Upper lobe of right lung (tissue), 1 donor: Measurements from ENCODE around the gene SUSD1. TPM values are rescaled to one million over a fixed set of nuclear protein-coding genes. Genes with fewer than 3 reads are reported as not detected.

ENCODE experiments used
- ATAC-seq: fragments of 200-7000 bp; cut with Tn5 transposase; one replicate; pipeline ENCODE4 v1.9.1; 2020; ENCODE audit warnings: mild to moderate bottlenecking, moderate library complexity
- DNase-seq: peaks from one replicate; pipeline ENCODE4 v3.0.0-alpha.2; 2020
- H3K27ac ChIP-seq: fragments of 200-600 bp; one replicate; pipeline ENCODE4 v1.8.0; 2022
- H3K27me3 ChIP-seq: fragments of 200-600 bp; one replicate; pipeline ENCODE4 v1.8.0; 2022; ENCODE audit warnings: mild to moderate bottlenecking
- H3K36me3 ChIP-seq: fragments of 200-600 bp; one replicate; pipeline ENCODE4 v1.8.0; 2022
- H3K4me1 ChIP-seq: fragments of 200-600 bp; one replicate; pipeline ENCODE4 v1.8.0; 2022
- H3K4me3 ChIP-seq: fragments of 200-600 bp; one replicate; pipeline ENCODE4 v1.8.0; 2022; ENCODE audit warnings: mild to moderate bottlenecking
- H3K9me3 ChIP-seq: fragments of 200-600 bp; one replicate; pipeline ENCODE4 v1.8.0; 2022
- intact Hi-C: fragments of 100-400 bp; cut with DNase I; formaldehyde crosslinking; loops from one replicate; pipeline ENCODE4 v1.11.0; 2022
- total RNA-seq: library from RNA; stranded (reverse); fragmentation: NEBNext Ultra II Directional; extraction: Animal tissue kit (Norgen Biotek cat#: 25700); gene quantifications from one replicate; pipeline ENCODE4 v1.2.1, GENCODE V29; 2021
- TF ChIP-seq, protein P1 (sequence below): fragments of 200-600 bp; IDR thresholded peaks from one replicate; pipeline ENCODE4 v1.8.0; 2022; ENCODE audit warnings: antibody characterized with exemption
- donor health status: DM: no; HTN: yes; CAD: no; lungs with severe emphysema.

SUSD1 gene
- total RNA-seq, 1 donor from 2014 or later, result 31.0 TPM

DNA sequence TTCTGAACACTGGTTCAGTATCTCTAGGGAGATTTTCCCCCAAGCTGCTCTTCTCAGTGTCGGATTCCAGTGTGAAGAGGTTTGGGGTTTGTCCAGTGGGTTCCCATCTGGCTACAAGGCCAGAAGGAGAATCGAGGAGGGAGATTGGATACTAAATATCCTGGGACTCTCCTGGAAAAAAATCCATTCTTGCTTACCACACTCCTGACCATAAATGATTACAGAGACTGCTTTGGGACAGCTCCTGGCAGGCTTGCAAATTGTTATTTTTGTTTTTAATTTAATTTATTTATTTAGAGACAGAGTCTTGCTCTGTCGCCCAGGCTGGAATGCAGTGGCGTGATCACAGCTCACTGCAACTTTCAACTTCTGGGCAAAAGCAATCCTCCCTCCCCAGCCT lies 4.7 kb upstream of the SUSD1 start:
- ATAC-seq (no peak), DNase-seq (no peak)
- H3K9me3 ChIP-seq, result no peaks in the 10 kb centered on the region
- no peak overlapping the region for H3K4me3 ChIP-seq
- no peak overlapping the region for H3K27ac ChIP-seq
- TF ChIP-seq, protein P1, sequence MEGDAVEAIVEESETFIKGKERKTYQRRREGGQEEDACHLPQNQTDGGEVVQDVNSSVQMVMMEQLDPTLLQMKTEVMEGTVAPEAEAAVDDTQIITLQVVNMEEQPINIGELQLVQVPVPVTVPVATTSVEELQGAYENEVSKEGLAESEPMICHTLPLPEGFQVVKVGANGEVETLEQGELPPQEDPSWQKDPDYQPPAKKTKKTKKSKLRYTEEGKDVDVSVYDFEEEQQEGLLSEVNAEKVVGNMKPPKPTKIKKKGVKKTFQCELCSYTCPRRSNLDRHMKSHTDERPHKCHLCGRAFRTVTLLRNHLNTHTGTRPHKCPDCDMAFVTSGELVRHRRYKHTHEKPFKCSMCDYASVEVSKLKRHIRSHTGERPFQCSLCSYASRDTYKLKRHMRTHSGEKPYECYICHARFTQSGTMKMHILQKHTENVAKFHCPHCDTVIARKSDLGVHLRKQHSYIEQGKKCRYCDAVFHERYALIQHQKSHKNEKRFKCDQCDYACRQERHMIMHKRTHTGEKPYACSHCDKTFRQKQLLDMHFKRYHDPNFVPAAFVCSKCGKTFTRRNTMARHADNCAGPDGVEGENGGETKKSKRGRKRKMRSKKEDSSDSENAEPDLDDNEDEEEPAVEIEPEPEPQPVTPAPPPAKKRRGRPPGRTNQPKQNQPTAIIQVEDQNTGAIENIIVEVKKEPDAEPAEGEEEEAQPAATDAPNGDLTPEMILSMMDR, result no peak
- no peaks in the 10 kb centered on the region for H3K36me3 ChIP-seq
- H3K4me1 ChIP-seq, result peaks cover 19% of the 10 kb centered on the region
- no peaks in the 10 kb centered on the region for H3K27me3 ChIP-seq
- intact Hi-C loops, result no loop called here

DNA sequence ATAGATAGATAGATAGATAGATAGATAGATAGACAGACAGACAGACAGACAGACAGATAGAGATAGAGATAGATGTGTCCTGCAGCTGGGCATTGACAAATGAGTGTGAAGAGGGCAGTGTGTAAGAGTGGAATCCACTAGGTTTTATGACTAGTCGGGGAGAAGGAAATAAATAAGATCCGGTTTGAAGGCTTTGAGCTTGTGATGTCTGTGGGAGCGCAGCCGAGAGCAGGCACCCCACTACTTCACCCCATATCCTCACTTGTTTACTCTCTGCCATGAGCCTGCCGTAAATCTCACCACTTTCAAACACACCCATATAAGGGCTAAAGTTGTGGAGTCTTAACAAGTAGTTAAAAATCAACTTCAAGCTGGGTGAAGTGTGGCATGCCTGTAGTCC lies 1.4 kb upstream of the SUSD1 start:
- H3K4me1 ChIP-seq, result peaks cover 28% of the 10 kb centered on the region
- H3K36me3 ChIP-seq, result no peaks in the 10 kb centered on the region
- no peak for ATAC-seq
- no peak overlapping the region for H3K27ac ChIP-seq
- H3K9me3 ChIP-seq, result no peaks in the 10 kb centered on the region
- intact Hi-C loops, result no loop called here
- H3K4me3 ChIP-seq, result no peak overlapping the region
- TF ChIP-seq, protein P1, result no peak
- no peak for DNase-seq
- no peaks in the 10 kb centered on the region for H3K27me3 ChIP-seq

DNA sequence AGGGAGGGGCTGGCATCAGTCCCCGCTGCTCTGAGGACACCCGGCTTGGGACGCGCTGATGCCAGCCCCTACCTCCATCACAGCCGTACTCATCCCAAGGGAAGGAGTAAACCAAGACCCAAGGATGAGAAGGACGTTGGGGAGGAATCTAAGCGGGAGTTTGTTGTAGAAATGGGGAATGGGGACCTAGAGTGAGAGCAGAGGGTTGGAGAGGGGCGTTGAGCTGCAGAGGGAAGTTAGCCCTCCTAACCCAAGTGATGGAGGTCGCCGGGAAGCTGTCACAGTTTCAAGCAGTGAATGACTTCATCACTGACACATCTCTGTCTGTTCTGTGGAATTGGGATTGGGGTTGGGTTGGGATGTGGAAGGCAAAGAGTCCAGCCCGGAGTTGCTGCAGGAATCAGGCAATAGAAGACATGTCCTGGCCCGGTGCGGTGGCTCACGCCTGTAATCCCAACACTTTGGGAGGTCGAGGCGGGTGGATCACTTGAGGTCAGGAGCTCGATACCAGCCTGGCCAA lies 759 bp upstream of the SUSD1 start:
- H3K4me1 ChIP-seq, result peaks cover 28% of the 10 kb centered on the region
- TF ChIP-seq, protein P1, result no peak
- ATAC-seq (no peak), DNase-seq (no peak)
- no peak overlapping the region for H3K27ac ChIP-seq
- intact Hi-C loops, result no loop called here
- no peaks in the 10 kb centered on the region for H3K36me3 ChIP-seq
- no peaks in the 10 kb centered on the region for H3K9me3 ChIP-seq
- H3K4me3 ChIP-seq, result peak overlapping the region; percentile 59
- no peaks in the 10 kb centered on the region for H3K27me3 ChIP-seq

DNA sequence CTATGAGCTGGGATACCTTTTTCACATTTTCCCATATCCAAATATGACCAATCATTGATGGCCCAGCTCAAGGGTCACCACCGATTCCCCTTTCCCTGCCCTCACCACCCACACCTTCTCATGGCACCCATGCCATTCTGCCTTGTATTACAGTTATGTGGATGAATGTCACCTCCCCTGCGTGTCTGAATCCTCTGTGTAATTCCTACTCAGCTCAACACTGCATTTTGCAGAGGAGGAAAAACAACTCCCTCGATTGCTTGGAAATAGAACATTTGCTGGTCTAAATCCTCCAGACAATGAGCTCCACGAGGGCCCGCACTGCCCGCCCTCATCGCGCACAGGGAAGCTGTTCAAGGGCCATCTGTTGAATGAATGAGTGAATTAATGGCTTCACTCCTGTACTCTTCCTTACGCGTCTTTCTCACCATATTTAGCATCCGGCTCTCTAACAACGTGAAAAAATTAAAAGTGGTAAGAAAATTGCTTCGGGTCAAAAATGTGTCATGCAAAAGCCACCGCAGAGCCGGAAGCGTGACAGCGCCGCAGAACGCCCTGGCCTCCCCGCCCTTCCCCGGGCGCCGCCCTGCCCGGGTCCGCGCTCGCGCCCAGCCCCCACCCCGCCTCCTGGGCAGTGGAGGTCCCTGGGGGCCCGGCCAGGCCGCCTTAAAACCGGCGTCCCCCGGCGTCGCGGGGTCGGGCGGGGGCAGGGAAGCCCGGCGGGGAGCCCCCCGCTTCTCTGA lies 704 bp downstream of the SUSD1 start:
- Histone ChIP-seq H3K4me3 (peak overlapping the region; percentile 59), H3K36me3 (no peaks in the 10 kb centered on the region), H3K27ac (peak overlapping the region; percentile 73), H3K9me3 (no peaks in the 10 kb centered on the region), H3K4me1 (peaks cover 15% of the 10 kb centered on the region), H3K27me3 (no peaks in the 10 kb centered on the region)
- intact Hi-C loops, result no loop called here
- DNase-seq, result peak; percentile 90
- TF ChIP-seq, protein P1, result no peak
- peak; percentile 91 for ATAC-seq

DNA sequence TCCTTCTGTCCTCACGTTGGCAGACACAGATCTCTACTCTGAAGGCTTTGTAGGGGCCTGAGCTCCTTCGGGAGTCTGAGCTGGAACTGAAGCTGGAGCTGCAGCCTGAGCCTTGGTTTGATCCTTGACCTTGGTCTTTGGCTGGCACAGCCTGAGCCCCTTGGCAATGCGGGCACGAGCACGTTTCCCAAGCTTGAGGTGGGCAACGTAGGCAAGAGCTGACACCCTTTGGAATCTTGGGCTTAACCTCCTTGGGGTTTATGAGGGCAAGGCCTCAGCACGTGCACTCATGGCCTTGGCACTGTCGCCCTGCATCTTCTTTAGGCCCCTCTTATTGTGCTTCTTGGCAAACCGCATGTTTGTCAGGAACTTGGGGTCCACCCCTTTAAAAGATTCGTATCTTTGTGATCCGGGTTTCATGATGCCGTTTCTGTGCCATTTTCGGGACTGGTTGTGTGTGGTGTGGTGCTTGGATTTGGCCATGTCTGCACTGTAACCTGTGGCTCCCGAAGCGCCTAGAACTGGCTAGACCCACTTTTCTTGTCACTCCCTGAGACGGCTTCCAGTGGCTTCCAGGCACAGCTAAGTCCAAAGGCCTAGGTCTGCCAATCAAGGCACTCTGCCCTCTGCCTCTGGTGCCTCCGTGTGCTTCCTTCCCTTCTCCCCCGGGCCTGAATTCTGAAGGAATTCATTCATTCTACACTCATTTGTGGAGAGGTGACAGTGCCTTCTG lies 1.4 kb downstream of the SUSD1 start:
- peak overlapping the region; percentile 73 for H3K27ac ChIP-seq
- intact Hi-C loops, result no loop called here
- no peak for DNase-seq

More for the DNA sequence above, 1.4 kb downstream of the SUSD1 start:
- Histone ChIP-seq H3K4me1 (peaks cover 15% of the 10 kb centered on the region), H3K9me3 (no peaks in the 10 kb centered on the region), H3K4me3 (no peak overlapping the region), H3K36me3 (no peaks in the 10 kb centered on the region), H3K27me3 (no peaks in the 10 kb centered on the region)
- no peak for ATAC-seq
- TF ChIP-seq, protein P1, result no peak
